ENCODE measurements around the gene KBTBD7.

The KBTBD7 gene

DNA sequence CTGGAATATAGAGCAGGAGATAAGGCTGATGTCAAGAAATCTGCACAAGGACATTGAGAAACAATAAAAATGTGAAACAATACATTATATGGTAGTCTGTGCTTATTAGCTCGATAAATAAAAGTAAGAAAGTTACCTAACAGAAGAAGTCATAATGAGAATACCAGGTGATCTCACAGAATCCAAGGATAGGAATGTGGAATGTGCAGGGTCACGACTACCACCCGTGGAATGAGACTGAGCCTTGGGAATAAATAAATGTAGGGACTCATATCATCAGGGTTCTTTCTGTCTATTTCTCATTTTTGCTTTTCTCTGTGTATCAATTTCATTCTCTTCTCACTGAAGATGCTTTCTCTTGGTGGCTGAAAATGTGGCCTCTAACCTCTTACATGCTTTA, 26.0 kb upstream of the KBTBD7 start:
- no peak overlapping the region for H3K27ac ChIP-seq (ENCODE audit: low read depth, low read length)
- peaks cover 3% of the 10 kb centered on the region for H3K36me3 ChIP-seq (ENCODE audit: insufficient read depth, low read length)
- no peak overlapping the region for H3K4me3 ChIP-seq (ENCODE audit: low read depth in 1 of 2, low read length in 2 of 2)
- no peaks in the 10 kb centered on the region for H3K27me3 ChIP-seq (ENCODE audit: control insufficient read depth in 1 of 2, insufficient read depth in 2 of 2, low read length in 2 of 2)
- H3K9ac ChIP-seq (ENCODE audit: low read length): no peak overlapping the region
- H3K9me3 ChIP-seq (ENCODE audit: low read length): no peaks in the 10 kb centered on the region
- no peaks in the 10 kb centered on the region for H3K4me1 ChIP-seq (ENCODE audit: insufficient read depth, low read length)

DNA sequence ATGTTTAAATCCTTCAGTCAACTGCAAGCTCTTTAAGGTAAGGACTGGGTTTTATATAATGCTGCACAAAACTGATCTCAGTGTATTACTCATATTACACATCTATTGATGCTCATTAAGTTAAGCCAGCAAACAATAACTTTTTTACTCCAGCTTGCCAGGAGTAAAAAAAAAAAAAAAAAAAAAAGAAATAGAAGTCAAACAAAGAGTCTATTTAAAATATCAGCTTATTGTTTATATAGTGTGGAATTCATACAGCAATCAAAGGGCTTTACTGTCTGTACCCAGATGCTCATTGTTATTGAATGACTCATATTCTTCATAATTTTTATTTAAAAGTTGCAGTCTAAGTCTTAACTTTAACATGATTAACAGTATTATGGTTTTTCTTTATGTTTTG, 21.8 kb upstream of the KBTBD7 start:
- H3K27ac ChIP-seq (ENCODE audit: low read depth, low read length): no peak overlapping the region
- H3K4me1 ChIP-seq (ENCODE audit: insufficient read depth, low read length): no peaks in the 10 kb centered on the region
- no peaks in the 10 kb centered on the region for H3K27me3 ChIP-seq (ENCODE audit: control insufficient read depth in 1 of 2, insufficient read depth in 2 of 2, low read length in 2 of 2)
- no peak overlapping the region for H3K4me3 ChIP-seq (ENCODE audit: low read depth in 1 of 2, low read length in 2 of 2)
- H3K9me3 ChIP-seq (ENCODE audit: low read length): no peaks in the 10 kb centered on the region
- H3K36me3 ChIP-seq (ENCODE audit: insufficient read depth, low read length): peaks cover 4% of the 10 kb centered on the region
- no peak overlapping the region for H3K9ac ChIP-seq (ENCODE audit: low read length)

GRCh38 chr13:41213919-41214318, 19.6 kb upstream of the KBTBD7 start:
- Histone ChIP-seq H3K9me3 (ENCODE audit: low read length) (no peaks in the 10 kb centered on the region), H3K4me1 (ENCODE audit: insufficient read depth, low read length) (no peaks in the 10 kb centered on the region), H3K27ac (ENCODE audit: low read depth, low read length) (no peak overlapping the region), H3K4me3 (ENCODE audit: low read depth in 1 of 2, low read length in 2 of 2) (no peak overlapping the region), H3K27me3 (ENCODE audit: control insufficient read depth in 1 of 2, insufficient read depth in 2 of 2, low read length in 2 of 2) (no peaks in the 10 kb centered on the region), H3K36me3 (ENCODE audit: insufficient read depth, low read length) (peaks cover 4% of the 10 kb centered on the region), H3K9ac (ENCODE audit: low read length) (no peak overlapping the region)

- peaks cover 4% of the 10 kb centered on the region for H3K36me3 ChIP-seq (ENCODE audit: insufficient read depth, low read length)
- H3K27me3 ChIP-seq (ENCODE audit: control insufficient read depth in 1 of 2, insufficient read depth in 2 of 2, low read length in 2 of 2): no peaks in the 10 kb centered on the region
- no peaks in the 10 kb centered on the region for H3K4me1 ChIP-seq (ENCODE audit: insufficient read depth, low read length)
- H3K4me3 ChIP-seq (ENCODE audit: low read depth in 1 of 2, low read length in 2 of 2): no peak overlapping the region
- no peak overlapping the region for H3K27ac ChIP-seq (ENCODE audit: low read depth, low read length)
- H3K9me3 ChIP-seq (ENCODE audit: low read length): no peaks in the 10 kb centered on the region
- no peak overlapping the region for H3K9ac ChIP-seq (ENCODE audit: low read length)
Measured at GRCh38 chr13:41213316-41213715, 18.9 kb upstream of the KBTBD7 start.

GRCh38 chr13:41212881-41213280, 18.5 kb upstream of the KBTBD7 start:
- H3K36me3 ChIP-seq (ENCODE audit: insufficient read depth, low read length): peaks cover 4% of the 10 kb centered on the region

GRCh38 chr13:41211062-41211461, 16.7 kb upstream of the KBTBD7 start:
- no peaks in the 10 kb centered on the region for H3K4me1 ChIP-seq (ENCODE audit: insufficient read depth, low read length)
- peaks cover 4% of the 10 kb centered on the region for H3K36me3 ChIP-seq (ENCODE audit: insufficient read depth, low read length)
- no peaks in the 10 kb centered on the region for H3K9me3 ChIP-seq (ENCODE audit: low read length)
- no peak overlapping the region for H3K4me3 ChIP-seq (ENCODE audit: low read depth in 1 of 2, low read length in 2 of 2)
- no peak overlapping the region for H3K9ac ChIP-seq (ENCODE audit: low read length)
- H3K27me3 ChIP-seq (ENCODE audit: control insufficient read depth in 1 of 2, insufficient read depth in 2 of 2, low read length in 2 of 2): no peaks in the 10 kb centered on the region
- H3K27ac ChIP-seq (ENCODE audit: low read depth, low read length): no peak overlapping the region

More at GRCh38 chr13:41212881-41213280, 18.5 kb upstream of the KBTBD7 start:
- Histone ChIP-seq H3K9me3 (ENCODE audit: low read length) (no peaks in the 10 kb centered on the region), H3K4me1 (ENCODE audit: insufficient read depth, low read length) (no peaks in the 10 kb centered on the region), H3K27ac (ENCODE audit: low read depth, low read length) (no peak overlapping the region), H3K27me3 (ENCODE audit: control insufficient read depth in 1 of 2, insufficient read depth in 2 of 2, low read length in 2 of 2) (no peaks in the 10 kb centered on the region), H3K9ac (ENCODE audit: low read length) (no peak overlapping the region), H3K4me3 (ENCODE audit: low read depth in 1 of 2, low read length in 2 of 2) (no peak overlapping the region)

DNA sequence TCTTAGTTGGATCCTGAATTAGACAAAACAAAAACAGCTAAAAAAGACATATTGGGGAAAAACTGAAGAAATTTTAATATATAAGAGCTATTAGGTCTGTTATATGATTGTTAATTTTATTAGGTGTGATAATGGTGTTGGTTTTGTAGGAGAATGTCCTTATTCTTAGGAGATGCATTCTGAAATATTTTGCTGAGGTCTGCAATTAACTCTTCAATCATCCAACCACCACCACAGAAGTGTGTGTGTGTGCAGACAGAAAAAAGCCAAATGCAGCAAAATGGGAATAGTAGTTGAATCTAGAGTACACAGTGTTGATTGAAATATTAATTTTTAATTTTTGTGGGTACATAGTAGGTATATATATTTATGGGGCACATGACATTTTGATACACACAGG, 12.1 kb upstream of the KBTBD7 start:
- Histone ChIP-seq H3K9ac (ENCODE audit: low read length) (no peak overlapping the region), H3K4me3 (ENCODE audit: low read depth in 1 of 2, low read length in 2 of 2) (no peak overlapping the region), H3K4me1 (ENCODE audit: insufficient read depth, low read length) (no peaks in the 10 kb centered on the region)

GRCh38 chr13:41203810-41204209, 9.4 kb upstream of the KBTBD7 start:
- Histone ChIP-seq H3K27me3 (ENCODE audit: control insufficient read depth in 1 of 2, insufficient read depth in 2 of 2, low read length in 2 of 2) (no peaks in the 10 kb centered on the region), H3K4me3 (ENCODE audit: low read depth in 1 of 2, low read length in 2 of 2) (no peak overlapping the region), H3K9me3 (ENCODE audit: low read length) (no peaks in the 10 kb centered on the region), H3K36me3 (ENCODE audit: insufficient read depth, low read length) (no peaks in the 10 kb centered on the region), H3K27ac (ENCODE audit: low read depth, low read length) (no peak overlapping the region), H3K9ac (ENCODE audit: low read length) (no peak overlapping the region), H3K4me1 (ENCODE audit: insufficient read depth, low read length) (no peaks in the 10 kb centered on the region)

More for the DNA sequence above, 12.1 kb upstream of the KBTBD7 start:
- no peaks in the 10 kb centered on the region for H3K36me3 ChIP-seq (ENCODE audit: insufficient read depth, low read length)
- no peaks in the 10 kb centered on the region for H3K9me3 ChIP-seq (ENCODE audit: low read length)
- no peaks in the 10 kb centered on the region for H3K27me3 ChIP-seq (ENCODE audit: control insufficient read depth in 1 of 2, insufficient read depth in 2 of 2, low read length in 2 of 2)
- no peak overlapping the region for H3K27ac ChIP-seq (ENCODE audit: low read depth, low read length)

DNA sequence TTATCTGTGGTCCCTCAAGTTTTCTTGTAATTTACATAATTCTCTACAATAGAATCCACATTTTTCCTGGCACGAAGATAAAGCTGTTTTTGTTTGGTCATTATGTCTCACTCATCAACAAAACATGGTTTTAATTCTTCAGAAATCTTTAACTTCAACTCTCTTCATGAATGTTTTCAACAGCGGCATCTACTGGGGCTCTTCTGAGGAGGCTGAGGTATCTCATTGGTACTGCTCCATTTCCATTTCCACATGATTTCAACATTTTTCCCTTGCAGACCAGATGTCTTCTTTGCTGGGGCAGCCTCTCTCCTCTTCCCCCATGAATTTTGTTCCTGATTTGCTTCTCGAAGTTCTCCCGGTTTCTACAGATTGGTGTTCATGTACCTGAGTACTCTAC, 5.8 kb upstream of the KBTBD7 start:
- Histone ChIP-seq H3K4me1 (ENCODE audit: insufficient read depth, low read length) (no peaks in the 10 kb centered on the region), H3K9me3 (ENCODE audit: low read length) (no peaks in the 10 kb centered on the region), H3K4me3 (ENCODE audit: low read depth in 1 of 2, low read length in 2 of 2) (no peak overlapping the region), H3K36me3 (ENCODE audit: insufficient read depth, low read length) (no peaks in the 10 kb centered on the region), H3K27me3 (ENCODE audit: control insufficient read depth in 1 of 2, insufficient read depth in 2 of 2, low read length in 2 of 2) (no peaks in the 10 kb centered on the region), H3K9ac (ENCODE audit: low read length) (no peak overlapping the region), H3K27ac (ENCODE audit: low read depth, low read length) (no peak overlapping the region)

- H3K9ac ChIP-seq (ENCODE audit: low read length): no peak overlapping the region
- no peak overlapping the region for H3K27ac ChIP-seq (ENCODE audit: low read depth, low read length)
- H3K4me1 ChIP-seq (ENCODE audit: insufficient read depth, low read length): no peaks in the 10 kb centered on the region
- H3K36me3 ChIP-seq (ENCODE audit: insufficient read depth, low read length): no peaks in the 10 kb centered on the region
- H3K27me3 ChIP-seq (ENCODE audit: control insufficient read depth in 1 of 2, insufficient read depth in 2 of 2, low read length in 2 of 2): no peaks in the 10 kb centered on the region
- H3K4me3 ChIP-seq (ENCODE audit: low read depth in 1 of 2, low read length in 2 of 2): no peak overlapping the region
- H3K9me3 ChIP-seq (ENCODE audit: low read length): no peaks in the 10 kb centered on the region
Measured at GRCh38 chr13:41199526-41199925, 5.2 kb upstream of the KBTBD7 start.

GRCh38 chr13:41199079-41199478, 4.7 kb upstream of the KBTBD7 start:
- Histone ChIP-seq H3K36me3 (ENCODE audit: insufficient read depth, low read length) (no peaks in the 10 kb centered on the region), H3K9ac (ENCODE audit: low read length) (no peak overlapping the region), H3K9me3 (ENCODE audit: low read length) (no peaks in the 10 kb centered on the region), H3K4me1 (ENCODE audit: insufficient read depth, low read length) (no peaks in the 10 kb centered on the region), H3K27ac (ENCODE audit: low read depth, low read length) (no peak overlapping the region), H3K4me3 (ENCODE audit: low read depth in 1 of 2, low read length in 2 of 2) (no peak overlapping the region), H3K27me3 (ENCODE audit: control insufficient read depth in 1 of 2, insufficient read depth in 2 of 2, low read length in 2 of 2) (no peaks in the 10 kb centered on the region)

- H3K4me1 ChIP-seq (ENCODE audit: insufficient read depth, low read length): peaks cover 15% of the 10 kb centered on the region
- H3K4me3 ChIP-seq (ENCODE audit: low read depth in 1 of 2, low read length in 2 of 2): no peak overlapping the region
- no peak overlapping the region for H3K9ac ChIP-seq (ENCODE audit: low read length)
- H3K27me3 ChIP-seq (ENCODE audit: control insufficient read depth in 1 of 2, insufficient read depth in 2 of 2, low read length in 2 of 2): no peaks in the 10 kb centered on the region
- no peaks in the 10 kb centered on the region for H3K36me3 ChIP-seq (ENCODE audit: insufficient read depth, low read length)
- H3K9me3 ChIP-seq (ENCODE audit: low read length): no peaks in the 10 kb centered on the region
- no peak overlapping the region for H3K27ac ChIP-seq (ENCODE audit: low read depth, low read length)
Measured at GRCh38 chr13:41196620-41197019, 2.3 kb upstream of the KBTBD7 start.

Data from muscle layer of colon (tissue), 2 donors.